ENCODE results near the gene DDX10.

Gene DDX10

GRCh38 chr11:108984523-108984922 lies 319.7 kb downstream of the DDX10 start:
- no peak for DNase-seq (ENCODE audit: low spot score)

GRCh38 chr11:108985236-108985944 lies 320.5 kb downstream of the DDX10 start:
- DNase-seq (ENCODE audit: low spot score): no peak

- DNase-seq (ENCODE audit: low spot score): no peak
Measured at GRCh38 chr11:108985945-108986279, 321.0 kb downstream of the DDX10 start.
